ENCODE results near the gene TRIOBP. TPM values are rescaled to one million over a fixed set of nuclear protein-coding genes. Genes with fewer than 3 reads are reported as not detected.
"Not testable (repeated sequence)": the region's sequence is repeated elsewhere in the genome, so short reads cannot be mapped to it uniquely, and the experiment has no call there.

TRIOBP gene
- total and polyA plus RNA-seq, 2 of the 13 experiments (the other 11 are each of a cell fraction or from before 2014, with no cell fraction given) = 6.1 to 15.4 TPM

DNA sequence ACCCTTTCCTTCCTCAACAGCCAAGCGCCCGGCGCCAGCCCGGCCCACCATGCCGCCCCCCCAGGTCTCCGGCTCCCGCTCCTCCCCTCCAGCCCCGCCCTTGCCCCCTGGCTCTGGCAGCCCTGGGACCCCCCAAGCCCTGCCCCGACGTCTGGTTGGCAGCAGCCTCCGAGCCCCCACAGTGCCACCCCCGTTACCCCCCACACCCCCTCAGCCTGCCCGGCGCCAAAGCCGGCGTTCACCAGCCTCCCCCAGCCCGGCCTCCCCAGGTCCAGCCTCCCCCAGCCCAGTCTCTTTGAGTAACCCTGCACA is 41.6 kb upstream of the TRIOBP start:
- no peak for ATAC-seq
- Histone ChIP-seq H3K4me1 (ENCODE audit: insufficient read depth, low read length) (peaks cover 21% of the 10 kb centered on the region), H3K4me3 (replicated peaks in 1 of 3; ENCODE audit: insufficient read depth in 1 of 3, low read depth in 2 of 3, low read length in 3 of 3) (no peak overlapping the region), H3K79me2 (ENCODE audit: insufficient read depth, low read length) (peaks cover 17% of the 10 kb centered on the region), H4K20me1 (ENCODE audit: insufficient read depth, low read length) (peaks cover 8% of the 10 kb centered on the region), H3K9me3 (ENCODE audit: low read length) (no peaks in the 10 kb centered on the region), H3K27ac (ENCODE audit: extremely low read length, insufficient read depth, low read length) (no peak overlapping the region), H2AFZ (ENCODE audit: low read length) (no peak overlapping the region), H3K36me3 (replicated peaks in 1 of 2; ENCODE audit: control insufficient read depth in 1 of 2, insufficient read depth in 2 of 2, low read length in 2 of 2) (peaks cover 12 to 17% of the 10 kb centered on the region in 2 experiments; a peak in 4 of 5 replicates), H3K4me2 (ENCODE audit: low read depth, low read length) (no peak overlapping the region), H3K9ac (ENCODE audit: insufficient read depth, low read depth, low read length) (no peak overlapping the region), H3K27me3 (ENCODE audit: control insufficient read depth in 1 of 2, insufficient read depth in 2 of 2, low read length in 2 of 2) (no peaks in the 10 kb centered on the region; a peak in 1 of 5 replicates)
- POLR2A ChIA-PET = interaction anchor here (11.2 kb wide), 1 partner anchor 18 kb away, joined by 242 read pairs; the partner anchor contains the start of gene SH3BP1
- 94% methylated on average over 9 of the region's 17 CpGs for WGBS (ENCODE audit: low lambda C conversion rate)
- no peak for DNase-seq (ENCODE audit: low spot score)
- BruUV-seq (replicated peaks) = no TSS peak
- CTCF ChIA-PET (ENCODE audit: low intra/inter-chr PET ratio, low total read pairs) = no interaction called here
- FAIRE-seq = no peak
- in situ Hi-C loops (cut with HindIII; ENCODE audit: extremely low pct_ligation_motif_present, low pct_unique_long_range_greater_than_20kb) = no loop called here
- intact Hi-C loops (cut with micrococcal nuclease; ENCODE audit: unreplicated experiment) = loop anchor here (10.0 kb wide), 1 partner anchor 150 kb away; the partner anchor contains the start of gene GCAT
- TF ChIP-seq, protein P1, sequence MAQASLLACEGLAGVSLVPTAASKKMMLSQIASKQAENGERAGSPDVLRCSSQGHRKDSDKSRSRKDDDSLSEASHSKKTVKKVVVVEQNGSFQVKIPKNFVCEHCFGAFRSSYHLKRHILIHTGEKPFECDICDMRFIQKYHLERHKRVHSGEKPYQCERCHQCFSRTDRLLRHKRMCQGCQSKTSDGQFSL (CRISPR knock-in tag; IDR thresholded peaks at IDR 0.05) = no peak
- TF ChIP-seq ZNF558 (CRISPR knock-in tag; IDR thresholded peaks at IDR 0.05; ENCODE audit: borderline replicate concordance) (no peak), HMG20A (CRISPR knock-in tag; IDR thresholded peaks at IDR 0.05; ENCODE audit: borderline replicate concordance) (no peak), ZMYM2 (CRISPR knock-in tag; IDR thresholded peaks at IDR 0.05) (no peak), NCOA1 (CRISPR knock-in tag; IDR thresholded peaks at IDR 0.05) (no peak), NFE2L1 (CRISPR knock-in tag; IDR thresholded peaks at IDR 0.05; ENCODE audit: borderline replicate concordance) (no peak), ARID2 (CRISPR knock-in tag; IDR thresholded peaks at IDR 0.05; ENCODE audit: borderline replicate concordance) (no peak), PAF1 (CRISPR knock-in tag; IDR thresholded peaks at IDR 0.05) (no peak), PHF5A (CRISPR knock-in tag; IDR thresholded peaks at IDR 0.05; ENCODE audit: low read depth, unreplicated experiment) (no peak), STAG1 (CRISPR knock-in tag; IDR thresholded peaks at IDR 0.05) (no peak)

DNA sequence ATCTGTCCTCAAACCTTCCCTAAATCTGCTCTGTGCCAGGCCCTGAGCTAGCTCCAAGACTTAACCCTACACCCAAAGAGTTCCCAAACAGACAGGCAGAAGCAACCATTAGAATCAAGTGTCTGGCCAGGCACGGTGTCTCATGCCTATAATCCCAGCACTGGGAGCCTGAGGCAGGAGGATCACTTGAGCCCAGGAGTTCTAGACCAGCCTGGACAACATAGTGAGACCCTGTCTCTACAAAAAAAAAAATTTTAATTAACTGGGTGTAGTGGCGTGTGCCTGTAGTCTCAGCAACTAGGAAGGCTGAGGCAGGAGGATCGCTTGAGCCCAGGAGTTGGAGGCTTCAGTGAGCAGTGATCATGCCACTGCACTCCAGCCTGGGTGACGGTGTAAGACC is 40.3 kb upstream of the TRIOBP start:
- DNase-seq (ENCODE audit: low spot score); in situ Hi-C loops (cut with HindIII; ENCODE audit: extremely low pct_ligation_motif_present, low pct_unique_long_range_greater_than_20kb); H3K9me3 ChIP-seq (ENCODE audit: low read length); H3K4me2 ChIP-seq (ENCODE audit: low read depth, low read length); CTCF ChIA-PET (ENCODE audit: low intra/inter-chr PET ratio, low total read pairs); ATAC-seq; H3K36me3 ChIP-seq (replicated peaks in 1 of 2; ENCODE audit: control insufficient read depth in 1 of 2, insufficient read depth in 2 of 2, low read length in 2 of 2); FAIRE-seq; H3K4me3 ChIP-seq (replicated peaks in 1 of 3; ENCODE audit: insufficient read depth in 1 of 3, low read depth in 2 of 3, low read length in 3 of 3); H2AFZ ChIP-seq (ENCODE audit: low read length); H3K27me3 ChIP-seq (ENCODE audit: control insufficient read depth in 1 of 2, insufficient read depth in 2 of 2, low read length in 2 of 2); BruUV-seq (replicated peaks); H3K9ac ChIP-seq (ENCODE audit: insufficient read depth, low read depth, low read length); H3K27ac ChIP-seq (ENCODE audit: extremely low read length, insufficient read depth, low read length): not testable (repeated sequence)
- H4K20me1 ChIP-seq (ENCODE audit: insufficient read depth, low read length) = peaks cover 21% of the 10 kb centered on the region
- POLR2A ChIA-PET = interaction anchor here (0.6 to 11.2 kb wide), 4 partner anchors 19 to 186 kb away, joined by 4 to 242 read pairs (median 68); partner anchors contain the start of genes LGALS1 and SH3BP1
- intact Hi-C loops (cut with micrococcal nuclease; ENCODE audit: unreplicated experiment) = loop anchor here (10.0 kb wide), 1 partner anchor 148 kb away; the partner anchor contains the start of gene GCAT
- H3K4me1 ChIP-seq (ENCODE audit: insufficient read depth, low read length) = peaks cover 35% of the 10 kb centered on the region
- peaks cover 31% of the 10 kb centered on the region for H3K79me2 ChIP-seq (ENCODE audit: insufficient read depth, low read length)
- 99% methylated on average over 4 of the region's 4 CpGs for WGBS (ENCODE audit: low lambda C conversion rate)
